ES-I3 (cell line): Measurements from ENCODE around the gene WRAP73.
A peak's percentile ranks its signal among the peaks of the same experiment; 100 is the strongest.

Experiments used
- H3K36me3 ChIP-seq: 2 replicates; pipeline ENCODE4 v1.6.1; 2013; ENCODE audit warnings: mild to moderate bottlenecking, low read length, control low read depth, moderate library complexity; ENCODE audit not compliant: insufficient read depth
- H3K4me1 ChIP-seq: 2 replicates; pipeline ENCODE4 v1.6.1; 2013; ENCODE audit warnings: mild to moderate bottlenecking, control low read depth, low read length; ENCODE audit not compliant: insufficient read depth
- H3K9ac ChIP-seq: 2 replicates; pipeline ENCODE4 v1.6.1; 2013; ENCODE audit warnings: low read depth, mild to moderate bottlenecking, low read length, moderate library complexity
- H3K9me3 ChIP-seq: 2 replicates; pipeline ENCODE4 v1.6.1; 2013; ENCODE audit warnings: mild to moderate bottlenecking, low read length, moderate library complexity; ENCODE audit not compliant: control insufficient read depth, insufficient read depth

Gene WRAP73

GRCh38 chr1:3649342-3650247 lies at the start of gene WRAP73:
TSS of gene WRAP73 (minus strand) at chr1:3650103. CDS start at chr1:3649999, 104 bp downstream.
- Histone ChIP-seq H3K36me3 (no peaks in the 10 kb centered on the region), H3K9ac (peak within 1 kb of the TSS; percentile 93), H3K9me3 (no peaks in the 10 kb centered on the region)

GRCh38 chr1:3699596-3699995 lies 49.7 kb upstream of the WRAP73 start:
- H3K4me1 ChIP-seq = no peaks in the 10 kb centered on the region

More at GRCh38 chr1:3649342-3650247, at the start of gene WRAP73:
- H3K4me1 ChIP-seq = no peaks in the 10 kb centered on the region; the same call in 1 of the 2 replicates

GRCh38 chr1:3698660-3699408 lies 48.9 kb upstream of the WRAP73 start:
- H3K9ac ChIP-seq = no peak overlapping the region
- no peaks in the 10 kb centered on the region for H3K36me3 ChIP-seq
- no peaks in the 10 kb centered on the region for H3K9me3 ChIP-seq
- H3K4me1 ChIP-seq = no peaks in the 10 kb centered on the region

More at GRCh38 chr1:3699596-3699995, 49.7 kb upstream of the WRAP73 start:
- H3K36me3 ChIP-seq = no peaks in the 10 kb centered on the region
- H3K9ac ChIP-seq = no peak overlapping the region
- H3K9me3 ChIP-seq = no peaks in the 10 kb centered on the region

- Histone ChIP-seq H3K9ac (no peak overlapping the region), H3K4me1 (no peaks in the 10 kb centered on the region), H3K9me3 (no peaks in the 10 kb centered on the region), H3K36me3 (no peaks in the 10 kb centered on the region)
These were observed 47.9 kb upstream of the WRAP73 start for GRCh38 chr1:3697810-3698209.

- H3K4me1 ChIP-seq = no peaks in the 10 kb centered on the region
- no peak overlapping the region for H3K9ac ChIP-seq
These were observed 47.2 kb upstream of the WRAP73 start for GRCh38 chr1:3697104-3697503.

GRCh38 chr1:3696689-3697088 lies 46.8 kb upstream of the WRAP73 start:
- Histone ChIP-seq H3K9me3 (no peaks in the 10 kb centered on the region), H3K36me3 (no peaks in the 10 kb centered on the region), H3K4me1 (no peaks in the 10 kb centered on the region), H3K9ac (no peak overlapping the region)

More at GRCh38 chr1:3697104-3697503, 47.2 kb upstream of the WRAP73 start:
- Histone ChIP-seq H3K36me3 (no peaks in the 10 kb centered on the region), H3K9me3 (no peaks in the 10 kb centered on the region)

GRCh38 chr1:3695326-3696217 lies 45.7 kb upstream of the WRAP73 start:
- no peak overlapping the region for H3K9ac ChIP-seq
- H3K4me1 ChIP-seq = no peaks in the 10 kb centered on the region
- no peaks in the 10 kb centered on the region for H3K9me3 ChIP-seq
- H3K36me3 ChIP-seq = no peaks in the 10 kb centered on the region

- H3K9ac ChIP-seq = no peak overlapping the region
- H3K36me3 ChIP-seq = no peaks in the 10 kb centered on the region
- no peaks in the 10 kb centered on the region for H3K9me3 ChIP-seq
- peaks cover 10% of the 10 kb centered on the region; the same call in 1 of the 2 replicates for H3K4me1 ChIP-seq
These were observed 43.4 kb upstream of the WRAP73 start for GRCh38 chr1:3693321-3693720.

- Histone ChIP-seq H3K36me3 (no peaks in the 10 kb centered on the region), H3K4me1 (peaks cover 16% of the 10 kb centered on the region; the same call in 1 of the 2 replicates), H3K9ac (no peak overlapping the region), H3K9me3 (no peaks in the 10 kb centered on the region)
These were observed 42.7 kb upstream of the WRAP73 start for GRCh38 chr1:3692598-3692997.

GRCh38 chr1:3691421-3692204 lies 41.7 kb upstream of the WRAP73 start:
- H3K36me3 ChIP-seq = no peaks in the 10 kb centered on the region
- H3K4me1 ChIP-seq = peaks cover 16% of the 10 kb centered on the region; the same call in 1 of the 2 replicates
- no peak overlapping the region for H3K9ac ChIP-seq
- no peaks in the 10 kb centered on the region for H3K9me3 ChIP-seq

GRCh38 chr1:3690282-3691065 lies 40.6 kb upstream of the WRAP73 start:
- H3K9me3 ChIP-seq = no peaks in the 10 kb centered on the region

GRCh38 chr1:3689138-3689750 lies 39.3 kb upstream of the WRAP73 start:
- Histone ChIP-seq H3K9ac (no peak overlapping the region), H3K4me1 (peaks cover 16% of the 10 kb centered on the region; the same call in 1 of the 2 replicates), H3K36me3 (no peaks in the 10 kb centered on the region), H3K9me3 (no peaks in the 10 kb centered on the region)

More at GRCh38 chr1:3690282-3691065, 40.6 kb upstream of the WRAP73 start:
- no peak overlapping the region for H3K9ac ChIP-seq
- no peaks in the 10 kb centered on the region for H3K36me3 ChIP-seq
- peaks cover 16% of the 10 kb centered on the region; the same call in 1 of the 2 replicates for H3K4me1 ChIP-seq
